ENCODE measurements around the gene GOLGA8N.

GOLGA8N gene

DNA sequence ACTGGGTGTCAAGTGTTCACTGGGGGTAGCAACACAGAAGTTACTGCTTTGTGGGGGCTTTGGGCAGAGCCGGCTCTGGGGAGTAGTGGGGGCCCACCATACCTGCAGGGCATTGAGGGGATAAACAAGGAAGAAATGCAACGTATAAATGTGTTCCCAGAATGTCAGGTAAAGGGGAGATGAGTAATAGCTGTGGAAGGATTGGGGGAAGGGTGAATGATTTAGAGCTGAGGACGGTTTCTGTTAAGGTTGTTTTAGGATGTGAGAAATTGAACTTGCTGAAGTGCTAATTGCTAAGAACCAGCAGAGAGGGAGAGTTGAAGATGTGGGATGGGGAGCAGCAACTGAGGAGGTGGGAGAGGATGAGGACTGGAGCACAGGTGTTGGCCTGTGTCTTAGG is 58.9 kb downstream of the GOLGA8N start:
- DNase-seq, result no peak

DNA sequence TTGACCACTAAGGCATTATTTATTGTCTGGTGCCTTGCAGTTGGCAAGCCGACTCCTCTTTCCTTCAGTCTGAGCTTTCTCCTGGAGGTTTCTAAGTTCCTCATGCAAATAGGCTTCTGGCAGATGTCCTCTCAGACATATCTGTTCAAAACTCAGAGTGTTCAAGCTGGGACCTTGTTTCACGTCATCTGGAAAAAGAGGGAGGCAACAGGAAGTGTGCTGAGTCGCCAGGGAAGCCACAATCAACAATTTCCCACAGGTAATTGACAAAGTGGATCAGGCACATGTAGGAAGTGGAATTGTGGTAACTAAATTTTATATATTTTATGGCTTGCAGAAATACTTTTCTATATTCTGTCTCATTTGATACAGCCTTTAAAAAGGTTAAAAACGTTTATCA is 62.8 kb downstream of the GOLGA8N start:
- DNase-seq, result no peak

DNA sequence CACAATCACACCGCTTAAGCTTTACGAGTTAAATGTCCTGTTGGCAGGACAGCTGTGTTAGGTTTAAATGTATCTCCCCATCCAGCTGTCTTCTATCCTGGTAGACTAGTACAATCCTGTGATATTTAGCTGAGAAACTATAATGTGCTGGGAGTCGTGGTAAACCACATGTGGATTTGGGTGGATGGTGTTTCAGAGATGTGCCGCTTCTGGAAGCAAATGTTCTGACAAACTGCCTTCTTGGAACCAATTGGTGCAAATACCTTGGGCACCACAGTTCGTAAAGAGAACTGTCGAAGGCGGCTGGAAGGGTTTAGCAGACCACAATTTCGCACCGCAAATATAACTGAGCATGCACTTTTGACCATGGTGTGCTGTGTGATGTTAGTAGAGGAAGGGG is 63.2 kb downstream of the GOLGA8N start:
- DNase-seq, result no peak
